Keratinocyte (primary cell): ENCODE results near the gene GNB1L. TPM values are rescaled to one million over a fixed set of nuclear protein-coding genes. Genes with fewer than 3 reads are reported as not detected.

ENCODE experiments used
- DNase-seq: peaks from one replicate; pipeline ENCODE4 v3.0.0-alpha.2; 2011; ENCODE audit warnings: low read depth, missing footprints, low spot score
- FAIRE-seq: peaks from 2 replicates; lab custom pipeline; 2011; peaks lifted over from hg19 to GRCh38; lab: Jason Lieb, UNC
- H2AFZ ChIP-seq: 2 replicates; pipeline ENCODE4 v1.6.0; 2012; ENCODE audit warnings: low read length, control low read depth, inconsistent platforms; ENCODE audit not compliant: control insufficient read depth
- H3K27ac ChIP-seq: 2 replicates; pipeline ENCODE4 v1.5.1; 2011; ENCODE audit warnings: low read length; ENCODE audit not compliant: control insufficient read depth, insufficient read depth
- H3K27me3 ChIP-seq: 3 replicates; pipeline ENCODE4 v1.6.0; 2011; ENCODE audit warnings: low read length; ENCODE audit not compliant: control insufficient read depth, insufficient read depth; ENCODE audit errors: extremely low read depth
- H3K36me3 ChIP-seq, 2 experiments: 2 replicates in 1 of 2; 3 replicates in 1 of 2; pipeline ENCODE4 v1.5.1; 2011; ENCODE audit warnings: low read length in 2 of 2, mild to moderate bottlenecking in 1 of 2; ENCODE audit not compliant: control insufficient read depth in 2 of 2, insufficient read depth in 2 of 2; ENCODE audit errors: extremely low read depth in 1 of 2
- H3K4me1 ChIP-seq: 3 replicates; pipeline ENCODE4 v1.5.1; 2011; ENCODE audit warnings: low read length; ENCODE audit not compliant: control insufficient read depth, insufficient read depth; ENCODE audit errors: extremely low read depth
- H3K4me2 ChIP-seq: 3 replicates; pipeline ENCODE4 v1.6.0; 2011; ENCODE audit warnings: low read depth, low read length; ENCODE audit not compliant: control insufficient read depth, insufficient read depth; ENCODE audit errors: extremely low read depth
- H3K4me3 ChIP-seq, 3 experiments: fragments of 200-600 bp in 1 of 3; sonication (generic) in 1 of 3; 2 replicates in 2 of 3; 3 replicates in 1 of 3; pipeline ENCODE4 v1.5.1; 2011 to 2016; ENCODE audit warnings: low read length in 3 of 3, mild to moderate bottlenecking in 3 of 3, control low read depth in 2 of 3, inconsistent platforms in 1 of 3, low read depth in 1 of 3, mixed read lengths in 1 of 3, mixed run types in 1 of 3, moderate library complexity in 1 of 3; ENCODE audit not compliant: control insufficient read depth in 2 of 3, insufficient read depth in 2 of 3; ENCODE audit errors: extremely low read depth in 1 of 3
- H3K79me2 ChIP-seq: 2 replicates; pipeline ENCODE4 v1.6.0; 2012; ENCODE audit warnings: low read length; ENCODE audit not compliant: control insufficient read depth, insufficient read depth
- H3K9ac ChIP-seq: 3 replicates; pipeline ENCODE4 v1.6.0; 2011; ENCODE audit warnings: low read length; ENCODE audit not compliant: control insufficient read depth, insufficient read depth; ENCODE audit errors: extremely low read depth
- H3K9me1 ChIP-seq: 3 replicates; pipeline ENCODE4 v1.6.0; 2011; ENCODE audit warnings: low read length; ENCODE audit not compliant: control insufficient read depth, insufficient read depth; ENCODE audit errors: extremely low read depth
- H3K9me3 ChIP-seq: 2 replicates; pipeline ENCODE4 v1.5.1; 2012; ENCODE audit warnings: low read depth, low read length; ENCODE audit not compliant: control insufficient read depth
- H4K20me1 ChIP-seq: 3 replicates; pipeline ENCODE4 v1.6.0; 2011; ENCODE audit warnings: low read length; ENCODE audit not compliant: control insufficient read depth, insufficient read depth; ENCODE audit errors: extremely low read depth
- EZH2 ChIP-seq: IDR thresholded peaks from one replicate; pipeline ENCODE4 v1.6.1; 2012; ENCODE audit warnings: inconsistent platforms, mild to moderate bottlenecking, low read length, moderate library complexity
- dilution Hi-C: fragments of 300-500 bp; cut with MboI; formaldehyde crosslinking; loops from one replicate; pipeline ENCODE4 v1.7.0; 2020; ENCODE audit warnings: low sequenced_read_pairs; ENCODE audit not compliant: extremely low pct_ligation_motif_present
- polyA plus RNA-seq, 5 experiments: library from polyadenylated mRNA; depleted of rRNA in 3 of 5; stranded (reverse) in 3 of 5; stranded (forward) in 1 of 5; unstranded in 1 of 5; fragments of >200 nt; gene quantifications; 1 replicate in 1 of 5; 2 replicates in 3 of 5; 3 replicates in 1 of 5; pipeline versions ENCODE4 v1.2.1 to v1.2.3, GENCODE V29; 2011 to 2012; ENCODE audit warnings: missing spikeins in 2 of 5, low read depth in 1 of 5, low replicate concordance in 1 of 5
- TF ChIP-seq, protein P1 (sequence below), 3 experiments: IDR thresholded peaks in 1 of 3; conservative IDR thresholded peaks in 1 of 3; optimal IDR thresholded peaks in 1 of 3; 2 replicates in 2 of 3; 3 replicates in 1 of 3; pipeline versions ENCODE3 to v1.5.1; 2011; ENCODE audit warnings: low read length in 3 of 3, mild to moderate bottlenecking in 3 of 3, moderate library complexity in 2 of 3, control low read depth in 1 of 3, inconsistent platforms in 1 of 3; ENCODE audit not compliant: insufficient read depth in 2 of 3; ENCODE audit errors: extremely low read depth in 1 of 3

GNB1L gene
- polyA plus RNA-seq, 1 donor (not counting 4 experiments of a cell fraction or from before 2014, with no cell fraction given) = 2.0 TPM

DNA sequence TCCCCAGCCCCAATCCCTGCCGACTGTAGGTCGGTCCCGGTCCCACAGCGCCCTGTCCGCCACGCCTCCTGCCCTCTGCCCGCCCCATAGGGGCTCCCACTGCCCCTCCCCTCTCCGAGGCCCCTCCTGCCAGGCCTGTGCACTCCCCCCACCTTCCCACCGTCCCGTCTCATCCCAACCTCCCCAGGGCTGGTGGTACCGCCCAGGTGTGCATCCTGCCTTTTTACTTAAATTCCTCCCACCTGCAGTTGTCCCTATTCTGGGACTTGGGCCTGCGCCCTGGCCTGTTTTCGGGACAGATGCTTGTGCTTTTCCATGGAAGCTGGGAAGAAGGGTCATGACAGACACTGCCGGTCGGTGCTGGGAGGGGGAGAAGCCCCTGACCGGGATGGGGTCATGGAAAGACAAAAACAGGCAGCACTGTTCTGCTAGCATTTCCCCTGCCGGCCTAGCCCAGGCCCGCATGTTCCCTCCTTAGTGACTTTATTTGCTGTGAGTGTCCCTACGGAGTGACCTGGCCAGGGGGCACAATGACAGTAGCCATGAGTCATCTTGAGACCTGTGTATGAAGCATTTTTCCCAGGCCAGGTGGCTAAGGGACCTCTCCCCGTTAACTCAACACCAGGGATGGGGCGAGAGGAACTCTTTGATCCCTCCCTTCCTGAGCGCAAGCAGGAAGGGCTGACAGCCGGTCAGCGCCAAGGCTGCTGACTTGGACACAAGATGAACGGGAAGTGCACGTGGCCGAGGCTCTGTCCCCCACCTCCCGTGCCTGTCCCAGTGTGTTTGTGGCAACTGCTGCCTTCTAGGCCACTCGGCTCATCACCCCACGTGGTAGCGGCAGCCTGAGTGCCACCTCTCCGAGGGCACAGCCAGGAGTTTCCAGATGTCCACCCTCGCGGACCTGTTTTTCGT lies 87.0 kb downstream of the GNB1L start:
- H3K27ac ChIP-seq = no peak overlapping the region
- FAIRE-seq (no peak), DNase-seq (no peak)
- H2AFZ ChIP-seq = peak overlapping the region; percentile 20
- H3K4me1 ChIP-seq = peaks cover 5% of the 10 kb centered on the region
- no peaks in the 10 kb centered on the region for H3K36me3 ChIP-seq
- no peaks in the 10 kb centered on the region for H3K9me1 ChIP-seq
- H3K79me2 ChIP-seq = peaks cover 5% of the 10 kb centered on the region
- H3K4me3 ChIP-seq = peak overlapping the region; percentile 52 to 73 (median 59)
- H3K4me2 ChIP-seq = peak overlapping the region; percentile 58
- dilution Hi-C loops = no loop called here
- H3K27me3 ChIP-seq = no peaks in the 10 kb centered on the region
- H3K9ac ChIP-seq = no peak overlapping the region
- H3K9me3 ChIP-seq = no peaks in the 10 kb centered on the region
- H4K20me1 ChIP-seq = no peaks in the 10 kb centered on the region
- TF ChIP-seq, protein P1, sequence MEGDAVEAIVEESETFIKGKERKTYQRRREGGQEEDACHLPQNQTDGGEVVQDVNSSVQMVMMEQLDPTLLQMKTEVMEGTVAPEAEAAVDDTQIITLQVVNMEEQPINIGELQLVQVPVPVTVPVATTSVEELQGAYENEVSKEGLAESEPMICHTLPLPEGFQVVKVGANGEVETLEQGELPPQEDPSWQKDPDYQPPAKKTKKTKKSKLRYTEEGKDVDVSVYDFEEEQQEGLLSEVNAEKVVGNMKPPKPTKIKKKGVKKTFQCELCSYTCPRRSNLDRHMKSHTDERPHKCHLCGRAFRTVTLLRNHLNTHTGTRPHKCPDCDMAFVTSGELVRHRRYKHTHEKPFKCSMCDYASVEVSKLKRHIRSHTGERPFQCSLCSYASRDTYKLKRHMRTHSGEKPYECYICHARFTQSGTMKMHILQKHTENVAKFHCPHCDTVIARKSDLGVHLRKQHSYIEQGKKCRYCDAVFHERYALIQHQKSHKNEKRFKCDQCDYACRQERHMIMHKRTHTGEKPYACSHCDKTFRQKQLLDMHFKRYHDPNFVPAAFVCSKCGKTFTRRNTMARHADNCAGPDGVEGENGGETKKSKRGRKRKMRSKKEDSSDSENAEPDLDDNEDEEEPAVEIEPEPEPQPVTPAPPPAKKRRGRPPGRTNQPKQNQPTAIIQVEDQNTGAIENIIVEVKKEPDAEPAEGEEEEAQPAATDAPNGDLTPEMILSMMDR (optimal IDR thresholded peaks at IDR 0.05 in 1 of 3, IDR thresholded peaks at IDR 0.05 in 1 of 3, conservative IDR thresholded peaks at IDR 0.05 in 1 of 3; ENCODE audit: extremely low read depth in 1 of 3, insufficient read depth in 2 of 3, low read length in 3 of 3) = no peak
- no peak for TF ChIP-seq EZH2

- no peaks in the 10 kb centered on the region for H4K20me1 ChIP-seq
- peak overlapping the region; percentile 58 for H3K4me2 ChIP-seq
- no peak for FAIRE-seq
- H2AFZ ChIP-seq = peak overlapping the region; percentile 20
- peaks cover 5% of the 10 kb centered on the region for H3K4me1 ChIP-seq
- TF ChIP-seq EZH2 = no peak
- TF ChIP-seq, protein P1 (optimal IDR thresholded peaks at IDR 0.05 in 1 of 3, IDR thresholded peaks at IDR 0.05 in 1 of 3, conservative IDR thresholded peaks at IDR 0.05 in 1 of 3; ENCODE audit: extremely low read depth in 1 of 3, insufficient read depth in 2 of 3, low read length in 3 of 3) = peak; percentile 50 to 69 (median 59)
- DNase-seq = no peak
- H3K9me1 ChIP-seq = no peaks in the 10 kb centered on the region
- H3K9ac ChIP-seq = peak overlapping the region; percentile 63
- H3K79me2 ChIP-seq = peaks cover 5% of the 10 kb centered on the region
- peak overlapping the region; percentile 26 for H3K27ac ChIP-seq
- peaks cover 1% of the 10 kb centered on the region for H3K27me3 ChIP-seq
- H3K9me3 ChIP-seq = no peaks in the 10 kb centered on the region
- peak overlapping the region; percentile 52 to 73 (median 59) for H3K4me3 ChIP-seq
- no peaks in the 10 kb centered on the region for H3K36me3 ChIP-seq
- dilution Hi-C loops = no loop called here
Measured at GRCh38 chr22:19766511-19767426, 87.9 kb downstream of the GNB1L start.
